ENCODE measurements around the gene KIF12. TPM values are rescaled to one million over a fixed set of nuclear protein-coding genes. Genes with fewer than 3 reads are reported as not detected.

KIF12 gene
- total and polyA plus RNA-seq, 4 donors: 0.59 to 9.0 (median 4.9) TPM

DNA sequence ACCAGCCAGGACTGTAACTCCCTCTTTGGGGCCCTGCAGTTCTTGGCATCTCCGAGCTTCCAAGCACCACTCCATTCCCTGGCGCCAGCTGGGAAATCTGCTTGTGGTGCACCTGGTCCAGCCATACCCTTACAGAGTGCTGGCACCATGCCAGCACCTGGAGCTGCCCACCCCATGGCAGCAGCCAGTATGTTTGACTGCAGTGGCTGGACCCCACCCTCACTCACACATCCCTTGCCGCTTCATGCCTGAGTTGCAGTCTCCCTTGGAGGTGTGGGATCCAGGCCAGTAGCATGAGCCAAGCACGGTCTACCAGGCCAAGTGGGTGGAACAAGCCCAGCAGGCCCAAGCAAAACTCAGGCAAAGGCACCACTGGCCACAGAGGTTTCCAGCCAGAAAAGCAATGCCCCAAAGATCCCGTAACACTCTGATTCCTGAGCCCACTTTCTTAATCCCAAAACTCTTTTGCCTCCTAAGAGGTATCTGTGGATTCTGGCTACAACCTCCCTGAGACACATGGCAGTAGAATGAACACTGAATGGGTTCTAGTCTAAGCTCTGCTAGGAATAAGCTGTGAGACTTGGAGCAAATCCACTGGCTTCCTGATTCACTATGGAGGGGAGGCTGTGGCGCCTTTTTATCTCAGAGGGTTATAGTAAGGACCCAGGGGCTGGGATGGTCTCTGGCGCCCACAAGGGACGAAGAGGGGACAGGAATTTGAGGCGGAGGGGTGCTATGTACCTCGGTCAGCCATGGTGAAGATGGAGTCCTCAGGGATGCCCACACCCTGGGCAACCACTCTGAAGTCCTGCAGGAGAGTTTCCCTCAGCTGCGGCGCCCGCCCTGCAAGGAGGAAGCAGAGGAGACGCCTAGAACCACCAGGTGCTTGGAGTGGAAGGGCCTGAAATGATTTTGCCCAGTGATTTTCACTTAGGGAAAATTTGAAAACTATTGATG, 26.6 kb downstream of the KIF12 start:
- 60% methylated on average over 13 of the region's 14 CpGs for WGBS (ENCODE audit: insufficient coverage)
- Histone ChIP-seq H3K27me3 (ENCODE audit: control insufficient read depth, insufficient read depth, low read length) (peaks cover 3% of the 10 kb centered on the region), H3K4me1 (ENCODE audit: control insufficient read depth, insufficient read depth, low read length) (peaks cover 13% of the 10 kb centered on the region), H3K36me3 (ENCODE audit: control insufficient read depth, insufficient read depth, low read length) (peaks cover 8% of the 10 kb centered on the region), H3K9me3 (ENCODE audit: control insufficient read depth, insufficient read depth, low read length) (no peaks in the 10 kb centered on the region), H3K4me3 (ENCODE audit: low read depth, low read length) (no peak overlapping the region), H3K27ac (ENCODE audit: low read depth, low read length) (no peak overlapping the region)
- DNase-seq (ENCODE audit: low read depth in 4 of 6, low spot score in 6 of 6): peak; percentile 12 to 84 (median 26)

DNA sequence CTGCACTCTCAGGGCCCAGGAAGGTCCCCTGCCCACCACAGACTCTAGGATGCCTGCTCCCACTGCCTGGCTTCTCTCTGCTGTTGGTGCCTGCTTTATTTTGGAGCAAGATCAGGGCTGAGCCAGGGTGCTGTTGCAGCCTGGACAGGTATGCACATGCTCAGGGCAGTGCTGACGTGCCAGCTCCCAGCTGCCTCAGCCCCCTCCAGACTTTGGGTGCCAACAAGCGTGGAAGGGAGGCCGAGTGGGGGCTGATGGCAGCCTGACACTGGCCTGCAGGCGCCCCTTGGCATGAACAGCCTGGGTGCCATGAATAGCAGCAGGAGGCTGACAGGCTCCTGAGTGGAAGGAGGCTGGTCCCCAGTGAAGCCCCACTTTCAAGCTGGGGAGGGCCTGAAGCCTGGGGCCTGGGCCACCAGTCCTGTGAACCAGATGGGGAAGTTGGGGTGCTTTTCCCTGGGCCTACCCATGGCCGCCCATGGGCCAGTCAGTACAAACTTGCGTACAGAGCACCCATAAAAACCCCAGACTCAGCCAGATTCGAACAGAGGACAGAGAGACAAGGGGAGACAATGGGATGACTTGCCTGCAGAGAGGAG, 27.8 kb downstream of the KIF12 start:
- Histone ChIP-seq H3K27me3 (ENCODE audit: control insufficient read depth, insufficient read depth, low read length) (peaks cover 3% of the 10 kb centered on the region), H3K4me1 (ENCODE audit: control insufficient read depth, insufficient read depth, low read length) (peaks cover 13% of the 10 kb centered on the region), H3K27ac (ENCODE audit: low read depth, low read length) (no peak overlapping the region), H3K36me3 (ENCODE audit: control insufficient read depth, insufficient read depth, low read length) (peaks cover 8% of the 10 kb centered on the region), H3K4me3 (ENCODE audit: low read depth, low read length) (no peak overlapping the region), H3K9me3 (ENCODE audit: control insufficient read depth, insufficient read depth, low read length) (no peaks in the 10 kb centered on the region)
- 81% methylated on average over 7 of the region's 7 CpGs for WGBS (ENCODE audit: insufficient coverage)
- no peak for DNase-seq (ENCODE audit: low read depth in 4 of 6, low spot score in 6 of 6)

DNA sequence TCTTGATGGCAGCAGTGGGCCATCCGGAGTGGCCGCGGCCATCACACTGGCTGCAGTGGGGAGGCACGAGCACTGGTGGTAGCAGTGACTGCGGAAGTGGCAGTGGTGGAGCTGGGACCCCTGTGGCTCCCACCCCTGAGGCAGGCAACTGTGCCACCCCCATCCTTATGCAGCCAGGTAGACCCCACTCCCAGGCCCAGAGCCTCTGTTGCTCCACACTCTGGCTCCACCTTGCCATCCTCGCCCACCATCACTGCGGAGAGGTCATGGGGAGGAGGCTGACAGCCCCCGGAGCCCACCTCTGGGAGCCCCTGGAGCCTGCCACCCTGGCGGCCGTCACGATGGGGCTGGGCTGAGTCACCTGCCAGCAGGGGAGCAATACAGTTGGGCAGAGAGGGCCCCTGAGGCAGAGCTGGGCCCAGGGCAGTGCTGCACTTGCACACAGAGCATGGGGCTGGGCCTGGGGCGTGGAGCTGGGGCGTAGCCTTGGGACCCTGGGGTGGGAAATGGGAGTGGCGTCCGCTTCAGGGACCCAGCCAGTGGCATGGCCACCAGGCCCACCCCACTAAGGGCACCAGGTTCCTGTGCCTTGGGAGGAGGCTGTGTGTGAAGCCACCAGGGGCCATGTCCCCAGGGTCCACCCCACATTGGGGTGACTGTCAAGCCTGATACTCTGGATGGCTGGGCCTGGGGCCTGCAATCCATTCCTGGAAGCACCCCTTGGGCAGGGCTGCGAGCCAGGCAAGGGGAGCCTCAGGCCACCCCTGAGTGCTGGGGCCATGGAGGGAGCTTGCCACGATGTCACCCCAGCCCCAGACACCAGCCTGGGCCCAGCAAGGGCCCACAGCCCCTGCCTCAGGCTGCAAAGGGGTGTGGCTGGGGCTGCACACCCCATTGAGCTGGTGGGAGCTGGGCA, 28.6 kb downstream of the KIF12 start:
- no peak for DNase-seq (ENCODE audit: low read depth in 4 of 6, low spot score in 6 of 6)
- WGBS (ENCODE audit: insufficient coverage): 88% methylated on average over 17 of the region's 17 CpGs

DNA sequence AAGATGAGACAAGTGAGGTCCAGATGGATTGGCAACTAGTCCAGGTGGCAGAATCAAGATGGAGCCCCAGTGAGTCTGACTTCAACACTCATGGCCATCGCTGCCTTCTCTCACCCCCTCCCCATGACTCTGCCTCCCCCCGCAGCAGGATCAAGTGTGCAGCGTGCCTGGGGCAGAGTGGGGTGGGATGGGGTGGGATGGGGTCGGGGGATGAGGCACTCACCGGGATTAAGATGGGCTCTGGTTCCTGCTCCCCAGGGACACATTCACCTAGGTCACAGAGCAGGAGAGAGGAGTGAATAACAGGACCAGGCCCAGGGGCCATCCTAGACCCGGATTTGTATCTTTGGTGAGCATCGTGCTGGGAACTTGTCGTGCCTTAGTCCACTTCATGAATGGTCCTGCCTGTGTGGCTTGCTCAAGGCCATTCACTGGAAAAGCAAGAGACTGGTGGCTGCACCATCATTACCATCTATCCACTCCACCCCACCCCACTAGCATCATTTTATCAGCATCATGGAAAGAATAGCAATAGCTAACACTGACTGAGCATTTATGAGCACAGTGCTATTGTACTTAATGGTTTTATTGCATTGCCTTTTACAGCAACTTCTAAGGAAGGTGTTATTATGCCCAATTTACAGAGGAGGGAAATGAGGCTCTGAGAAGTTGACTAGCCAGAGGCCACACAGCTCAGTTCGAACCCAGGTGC, 29.5 kb downstream of the KIF12 start:
- no peak for DNase-seq (ENCODE audit: low read depth in 4 of 6, low spot score in 6 of 6)
- Histone ChIP-seq H3K4me3 (ENCODE audit: low read depth, low read length) (no peak overlapping the region), H3K36me3 (ENCODE audit: control insufficient read depth, insufficient read depth, low read length) (peaks cover 8% of the 10 kb centered on the region), H3K27ac (ENCODE audit: low read depth, low read length) (no peak overlapping the region), H3K4me1 (ENCODE audit: control insufficient read depth, insufficient read depth, low read length) (peaks cover 13% of the 10 kb centered on the region), H3K9me3 (ENCODE audit: control insufficient read depth, insufficient read depth, low read length) (no peaks in the 10 kb centered on the region), H3K27me3 (ENCODE audit: control insufficient read depth, insufficient read depth, low read length) (no peaks in the 10 kb centered on the region)
- WGBS (ENCODE audit: insufficient coverage): 50% methylated on average over 5 of the region's 9 CpGs

More for the DNA sequence above, 28.6 kb downstream of the KIF12 start:
- H3K36me3 ChIP-seq (ENCODE audit: control insufficient read depth, insufficient read depth, low read length): peaks cover 8% of the 10 kb centered on the region
- H3K27ac ChIP-seq (ENCODE audit: low read depth, low read length): no peak overlapping the region
- peaks cover 1% of the 10 kb centered on the region for H3K27me3 ChIP-seq (ENCODE audit: control insufficient read depth, insufficient read depth, low read length)
- peaks cover 13% of the 10 kb centered on the region for H3K4me1 ChIP-seq (ENCODE audit: control insufficient read depth, insufficient read depth, low read length)
- H3K9me3 ChIP-seq (ENCODE audit: control insufficient read depth, insufficient read depth, low read length): no peaks in the 10 kb centered on the region
- no peak overlapping the region for H3K4me3 ChIP-seq (ENCODE audit: low read depth, low read length)

DNA sequence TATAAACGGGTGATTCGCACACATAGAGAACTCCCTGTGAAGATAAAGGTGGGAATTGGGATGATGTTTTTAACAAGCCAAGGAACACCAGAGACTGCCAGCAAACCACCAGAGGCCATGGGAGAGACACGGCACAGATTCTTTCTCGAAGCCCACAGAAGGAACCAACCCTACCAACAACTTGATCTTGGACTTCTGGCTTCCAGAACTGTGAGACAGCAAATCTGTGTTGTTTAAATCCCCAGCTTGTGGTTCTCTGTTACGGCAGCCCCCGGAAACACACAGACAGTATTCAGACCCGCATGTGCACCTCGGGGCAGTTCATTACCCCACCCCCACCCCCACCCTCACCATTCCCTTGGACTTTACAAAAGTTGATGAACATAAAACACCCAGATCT, 33.8 kb downstream of the KIF12 start:
- H3K27me3 ChIP-seq (ENCODE audit: control insufficient read depth, insufficient read depth, low read length): no peaks in the 10 kb centered on the region
- WGBS (ENCODE audit: insufficient coverage): 83% methylated on average over 7 of the region's 8 CpGs
- H3K36me3 ChIP-seq (ENCODE audit: control insufficient read depth, insufficient read depth, low read length): peaks cover 1% of the 10 kb centered on the region
- no peak overlapping the region for H3K4me3 ChIP-seq (ENCODE audit: low read depth, low read length)
- no peak for DNase-seq (ENCODE audit: low read depth in 4 of 6, low spot score in 6 of 6)
- H3K27ac ChIP-seq (ENCODE audit: low read depth, low read length): no peak overlapping the region
- no peaks in the 10 kb centered on the region for H3K9me3 ChIP-seq (ENCODE audit: control insufficient read depth, insufficient read depth, low read length)
- H3K4me1 ChIP-seq (ENCODE audit: control insufficient read depth, insufficient read depth, low read length): peaks cover 4% of the 10 kb centered on the region

DNA sequence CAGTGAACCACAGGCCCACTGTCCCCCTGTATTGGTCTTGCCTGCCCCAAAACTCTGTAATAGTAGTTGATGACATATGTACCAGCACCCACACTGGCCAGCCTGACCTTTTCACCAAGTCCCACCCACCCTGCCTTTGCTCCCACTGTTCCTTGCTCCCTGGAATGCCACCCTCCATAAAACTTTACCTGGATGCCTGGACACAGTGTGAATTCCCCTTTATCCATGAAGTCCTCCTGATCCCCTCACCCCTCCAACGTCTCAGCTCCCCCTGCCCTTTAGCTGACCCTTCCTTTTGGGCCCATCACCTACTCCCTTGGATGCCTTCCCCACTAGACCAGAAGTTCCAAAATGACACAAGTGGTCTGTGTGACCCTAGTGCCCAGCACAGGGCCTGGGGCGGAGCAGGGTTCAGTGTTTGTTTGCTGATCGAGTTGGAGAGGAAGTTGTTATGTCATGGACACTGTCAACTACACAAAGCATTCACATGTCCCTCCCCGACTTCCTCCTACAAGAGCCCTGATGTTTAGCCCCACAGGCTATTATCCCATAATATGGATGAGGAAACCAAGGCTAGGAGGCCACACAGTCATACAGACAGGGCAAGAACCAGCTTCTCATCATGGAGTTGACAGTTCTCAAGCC, 37.1 kb downstream of the KIF12 start:
- H3K4me1 ChIP-seq (ENCODE audit: control insufficient read depth, insufficient read depth, low read length): peaks cover 11% of the 10 kb centered on the region
- no peak overlapping the region for H3K4me3 ChIP-seq (ENCODE audit: low read depth, low read length)
- no peak overlapping the region for H3K27ac ChIP-seq (ENCODE audit: low read depth, low read length)
- DNase-seq (ENCODE audit: low read depth in 4 of 6, low spot score in 6 of 6): no peak
- H3K9me3 ChIP-seq (ENCODE audit: control insufficient read depth, insufficient read depth, low read length): no peaks in the 10 kb centered on the region
- H3K27me3 ChIP-seq (ENCODE audit: control insufficient read depth, insufficient read depth, low read length): no peaks in the 10 kb centered on the region
- H3K36me3 ChIP-seq (ENCODE audit: control insufficient read depth, insufficient read depth, low read length): peaks cover 2% of the 10 kb centered on the region
- 83% methylated on average over 1 of the region's 4 CpGs for WGBS (ENCODE audit: insufficient coverage)

DNA sequence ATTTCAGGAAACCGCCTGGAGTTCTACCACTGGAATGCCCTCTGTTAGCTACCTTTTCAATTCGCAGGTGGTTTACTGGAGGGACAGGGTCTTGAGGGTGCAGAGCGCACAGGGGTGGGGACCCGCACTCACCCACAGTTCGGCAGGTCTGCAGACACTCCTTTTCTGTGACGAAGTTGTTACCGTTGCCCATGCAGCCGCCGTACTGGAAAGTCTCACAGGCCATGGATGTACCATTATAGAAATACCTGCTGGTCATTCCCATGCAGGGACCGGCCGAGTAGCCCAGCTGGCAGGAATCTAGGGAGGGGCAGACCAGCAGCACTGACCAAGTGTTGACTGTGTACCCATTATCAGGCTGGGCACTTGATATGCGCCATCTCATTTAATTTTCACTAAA, 37.8 kb downstream of the KIF12 start:
- Histone ChIP-seq H3K36me3 (ENCODE audit: control insufficient read depth, insufficient read depth, low read length) (peaks cover 5% of the 10 kb centered on the region), H3K27me3 (ENCODE audit: control insufficient read depth, insufficient read depth, low read length) (no peaks in the 10 kb centered on the region), H3K9me3 (ENCODE audit: control insufficient read depth, insufficient read depth, low read length) (no peaks in the 10 kb centered on the region), H3K27ac (ENCODE audit: low read depth, low read length) (no peak overlapping the region), H3K4me1 (ENCODE audit: control insufficient read depth, insufficient read depth, low read length) (peaks cover 11% of the 10 kb centered on the region), H3K4me3 (ENCODE audit: low read depth, low read length) (no peak overlapping the region)
- WGBS (ENCODE audit: insufficient coverage): 93% methylated on average over 9 of the region's 12 CpGs
- DNase-seq (ENCODE audit: low read depth in 4 of 6, low spot score in 6 of 6): no peak

DNA sequence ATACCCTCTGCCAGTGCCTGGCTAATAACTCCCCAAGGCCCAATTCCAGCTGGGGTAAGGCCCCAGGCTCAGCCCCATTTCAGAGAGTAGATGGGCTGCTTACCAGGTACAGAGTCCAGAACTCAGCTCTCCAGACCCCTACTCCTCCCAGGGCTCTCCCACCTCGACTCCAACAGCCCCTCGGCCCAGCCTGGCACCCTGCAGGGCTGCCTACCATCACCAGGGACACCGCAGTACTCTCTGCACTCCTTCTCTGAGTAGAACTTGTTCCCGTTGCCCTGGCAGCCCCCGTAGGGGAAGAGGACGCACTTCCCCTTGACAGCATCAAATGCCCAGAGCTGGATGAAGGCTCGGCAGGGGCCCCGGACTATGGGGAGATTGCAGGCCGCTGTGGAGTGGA, 38.4 kb downstream of the KIF12 start:
- no peaks in the 10 kb centered on the region for H3K9me3 ChIP-seq (ENCODE audit: control insufficient read depth, insufficient read depth, low read length)
- peak in 1 of 6 donors; percentile 12 for DNase-seq (ENCODE audit: low read depth in 4 of 6, low spot score in 6 of 6)
- H3K4me3 ChIP-seq (ENCODE audit: low read depth, low read length): no peak overlapping the region
- WGBS (ENCODE audit: insufficient coverage): 40% methylated on average over 6 of the region's 9 CpGs
- peaks cover 5% of the 10 kb centered on the region for H3K36me3 ChIP-seq (ENCODE audit: control insufficient read depth, insufficient read depth, low read length)
- H3K27me3 ChIP-seq (ENCODE audit: control insufficient read depth, insufficient read depth, low read length): no peaks in the 10 kb centered on the region
- H3K4me1 ChIP-seq (ENCODE audit: control insufficient read depth, insufficient read depth, low read length): peaks cover 11% of the 10 kb centered on the region
- no peak overlapping the region for H3K27ac ChIP-seq (ENCODE audit: low read depth, low read length)
